ES-I3 (cell line): ENCODE measurements around the gene SLC16A10.
A peak's percentile ranks its signal among the peaks of the same experiment; 100 is the strongest.
"Not testable (repeated sequence)": the region's sequence is repeated elsewhere in the genome, so short reads cannot be mapped to it uniquely, and the experiment has no call there.

Experiments used
- H3K36me3 ChIP-seq: 2 replicates; pipeline ENCODE4 v1.6.1; 2013; ENCODE audit warnings: mild to moderate bottlenecking, low read length, control low read depth, moderate library complexity; ENCODE audit not compliant: insufficient read depth
- H3K4me1 ChIP-seq: 2 replicates; pipeline ENCODE4 v1.6.1; 2013; ENCODE audit warnings: mild to moderate bottlenecking, control low read depth, low read length; ENCODE audit not compliant: insufficient read depth
- H3K9ac ChIP-seq: 2 replicates; pipeline ENCODE4 v1.6.1; 2013; ENCODE audit warnings: low read depth, mild to moderate bottlenecking, low read length, moderate library complexity
- H3K9me3 ChIP-seq: 2 replicates; pipeline ENCODE4 v1.6.1; 2013; ENCODE audit warnings: mild to moderate bottlenecking, low read length, moderate library complexity; ENCODE audit not compliant: control insufficient read depth, insufficient read depth

Gene SLC16A10

DNA sequence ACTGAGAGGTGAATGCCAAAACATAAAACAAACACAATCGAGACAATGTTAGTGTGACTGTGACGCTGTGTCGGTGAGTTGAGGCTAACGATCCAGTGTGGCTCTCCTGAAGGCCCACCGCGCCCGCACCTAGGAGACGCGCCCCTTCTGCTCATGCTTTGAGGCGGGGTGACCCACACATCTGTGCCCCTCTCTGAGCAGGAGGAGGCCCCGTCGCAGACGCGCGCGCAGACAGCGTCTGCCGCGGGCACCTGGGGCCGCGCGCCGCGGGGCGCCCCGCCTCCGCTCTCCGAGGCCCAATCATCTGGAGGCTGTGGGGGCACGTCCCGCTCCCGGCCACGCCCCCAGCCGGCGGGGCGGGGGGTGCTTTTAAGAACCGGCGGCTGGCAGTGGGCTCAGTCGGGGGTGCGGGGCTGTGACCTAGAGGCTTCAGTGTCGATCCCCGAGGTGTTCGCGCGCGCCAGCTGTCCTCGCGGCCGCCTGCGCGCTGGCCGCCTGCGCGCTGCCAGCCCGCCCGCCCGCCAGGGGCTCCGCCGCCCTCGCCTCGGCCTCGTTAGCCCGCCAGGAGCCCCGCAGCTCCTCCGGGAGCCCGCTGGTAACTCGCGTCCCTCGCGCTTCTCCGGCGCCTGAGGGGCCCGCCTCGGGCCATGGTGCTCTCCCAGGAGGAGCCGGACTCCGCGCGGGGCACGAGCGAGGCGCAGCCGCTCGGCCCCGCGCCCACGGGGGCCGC, at the start of gene SLC16A10:
Gene SLC16A10, plus strand, starts transcription at position 398 of the 730 bp plus-strand sequence. Its CDS starts 250 bp downstream, at position 648.
- H3K9ac ChIP-seq = peak within 1 kb of the TSS; percentile 67
- no peaks in the 10 kb centered on the region for H3K36me3 ChIP-seq
- no peaks in the 10 kb centered on the region for H3K9me3 ChIP-seq
- peaks cover 16% of the 10 kb centered on the region for H3K4me1 ChIP-seq

GRCh38 chr6:111038534-111039252, 48.6 kb upstream of the SLC16A10 start:
- Histone ChIP-seq H3K9ac (no peak overlapping the region), H3K9me3 (no peaks in the 10 kb centered on the region), H3K4me1 (peaks cover 4% of the 10 kb centered on the region; the same call in 1 of the 2 replicates), H3K36me3 (no peaks in the 10 kb centered on the region)

GRCh38 chr6:111041917-111042316, 45.4 kb upstream of the SLC16A10 start:
- Histone ChIP-seq H3K9me3 (no peaks in the 10 kb centered on the region), H3K9ac (no peak overlapping the region)

GRCh38 chr6:111047244-111047643, 40.1 kb upstream of the SLC16A10 start:
- no peaks in the 10 kb centered on the region for H3K36me3 ChIP-seq

More at GRCh38 chr6:111041917-111042316, 45.4 kb upstream of the SLC16A10 start:
- H3K4me1 ChIP-seq = no peaks in the 10 kb centered on the region
- no peaks in the 10 kb centered on the region for H3K36me3 ChIP-seq

GRCh38 chr6:111050261-111051023, 36.9 kb upstream of the SLC16A10 start:
- Histone ChIP-seq H3K36me3 (no peaks in the 10 kb centered on the region), H3K4me1 (no peaks in the 10 kb centered on the region), H3K9me3 (no peaks in the 10 kb centered on the region), H3K9ac (no peak overlapping the region)

More at GRCh38 chr6:111047244-111047643, 40.1 kb upstream of the SLC16A10 start:
- no peaks in the 10 kb centered on the region for H3K9me3 ChIP-seq
- no peaks in the 10 kb centered on the region for H3K4me1 ChIP-seq
- no peak overlapping the region for H3K9ac ChIP-seq

DNA sequence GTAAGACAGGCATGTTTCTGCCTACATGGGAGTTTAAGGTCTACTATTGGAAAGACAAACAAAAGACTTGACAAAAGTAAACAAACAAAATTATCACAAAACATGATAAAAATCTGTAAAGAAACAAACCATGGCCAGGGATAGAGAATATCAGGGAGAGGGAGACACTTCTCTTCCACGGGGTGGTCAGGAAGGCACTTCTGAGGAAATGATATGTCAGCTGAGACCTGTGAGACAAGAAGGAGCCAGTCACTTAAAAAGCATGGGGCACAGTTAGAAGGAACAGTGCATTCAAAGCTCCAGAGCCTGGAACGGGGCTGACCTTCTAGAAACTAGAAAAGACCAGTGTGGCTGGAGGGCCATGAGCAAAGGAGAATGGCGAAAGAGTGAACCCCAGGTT, 35.1 kb upstream of the SLC16A10 start:
- H3K36me3 ChIP-seq = no peaks in the 10 kb centered on the region
- no peaks in the 10 kb centered on the region for H3K4me1 ChIP-seq
- H3K9ac ChIP-seq = no peak overlapping the region
- no peaks in the 10 kb centered on the region for H3K9me3 ChIP-seq

DNA sequence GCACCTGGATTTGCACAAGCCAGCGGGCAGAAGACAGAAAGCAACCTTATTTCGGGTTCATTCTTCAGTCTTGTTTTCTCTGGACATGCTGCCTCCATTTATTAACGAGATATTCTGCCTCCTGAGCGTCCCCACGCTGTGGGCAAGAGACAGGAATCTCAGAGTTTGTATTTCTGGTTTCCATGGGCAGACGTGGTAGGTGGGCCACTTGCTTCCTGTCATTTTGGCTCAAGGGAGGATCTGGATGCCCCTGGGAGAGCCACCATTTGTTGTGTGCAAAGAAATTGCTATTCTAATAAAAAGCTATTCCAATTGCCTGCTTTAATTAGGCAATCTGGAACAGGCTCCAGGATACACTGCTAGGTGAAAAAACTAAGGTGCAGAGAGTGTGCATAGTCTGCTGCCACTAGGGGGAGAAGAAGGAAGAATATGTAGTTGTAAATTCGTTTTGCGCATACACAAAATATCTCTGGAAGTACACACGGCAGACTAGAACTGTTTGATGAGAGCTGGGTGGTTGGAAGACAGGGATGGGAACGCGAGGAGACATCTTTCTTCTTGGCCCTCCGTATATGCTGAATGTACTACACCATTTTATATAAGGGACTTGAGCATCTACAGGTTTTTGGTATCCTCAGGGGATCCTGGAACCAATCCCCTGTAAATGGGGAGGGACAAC, 30.1 kb upstream of the SLC16A10 start:
- H3K9me3 ChIP-seq = no peaks in the 10 kb centered on the region
- H3K9ac ChIP-seq = no peak overlapping the region
- no peaks in the 10 kb centered on the region for H3K36me3 ChIP-seq
- H3K4me1 ChIP-seq = no peaks in the 10 kb centered on the region

GRCh38 chr6:111061508-111061907, 25.8 kb upstream of the SLC16A10 start:
- Histone ChIP-seq H3K9ac (no peak overlapping the region), H3K9me3 (no peaks in the 10 kb centered on the region), H3K36me3 (no peaks in the 10 kb centered on the region), H3K4me1 (peaks cover under 1% of the 10 kb centered on the region; the same call in 1 of the 2 replicates)

- not testable (repeated sequence) for H3K9ac ChIP-seq, H3K4me1 ChIP-seq, H3K36me3 ChIP-seq, H3K9me3 ChIP-seq
These were observed 25.3 kb upstream of the SLC16A10 start for GRCh38 chr6:111061985-111062384.

DNA sequence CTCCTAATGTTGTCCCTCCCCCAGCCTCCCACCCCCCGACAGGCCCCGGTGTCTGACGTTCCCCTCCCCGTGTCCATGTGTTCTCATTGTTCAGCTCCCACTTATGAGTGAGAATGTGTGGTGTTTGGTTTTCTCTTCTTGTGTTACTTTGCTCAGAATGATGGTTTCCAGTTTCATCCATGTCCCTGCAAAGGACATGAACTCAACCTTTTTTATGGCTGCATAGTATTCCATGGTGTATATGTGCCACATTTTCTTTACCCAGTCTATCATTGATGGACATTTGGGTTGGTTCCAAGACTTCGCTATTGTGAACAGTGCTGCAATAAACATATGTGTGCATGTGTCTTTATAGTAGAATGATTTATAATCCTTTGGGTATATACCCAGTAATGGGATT, 24.4 kb upstream of the SLC16A10 start:
- H3K9ac ChIP-seq, H3K9me3 ChIP-seq, H3K4me1 ChIP-seq, H3K36me3 ChIP-seq: not testable (repeated sequence)

DNA sequence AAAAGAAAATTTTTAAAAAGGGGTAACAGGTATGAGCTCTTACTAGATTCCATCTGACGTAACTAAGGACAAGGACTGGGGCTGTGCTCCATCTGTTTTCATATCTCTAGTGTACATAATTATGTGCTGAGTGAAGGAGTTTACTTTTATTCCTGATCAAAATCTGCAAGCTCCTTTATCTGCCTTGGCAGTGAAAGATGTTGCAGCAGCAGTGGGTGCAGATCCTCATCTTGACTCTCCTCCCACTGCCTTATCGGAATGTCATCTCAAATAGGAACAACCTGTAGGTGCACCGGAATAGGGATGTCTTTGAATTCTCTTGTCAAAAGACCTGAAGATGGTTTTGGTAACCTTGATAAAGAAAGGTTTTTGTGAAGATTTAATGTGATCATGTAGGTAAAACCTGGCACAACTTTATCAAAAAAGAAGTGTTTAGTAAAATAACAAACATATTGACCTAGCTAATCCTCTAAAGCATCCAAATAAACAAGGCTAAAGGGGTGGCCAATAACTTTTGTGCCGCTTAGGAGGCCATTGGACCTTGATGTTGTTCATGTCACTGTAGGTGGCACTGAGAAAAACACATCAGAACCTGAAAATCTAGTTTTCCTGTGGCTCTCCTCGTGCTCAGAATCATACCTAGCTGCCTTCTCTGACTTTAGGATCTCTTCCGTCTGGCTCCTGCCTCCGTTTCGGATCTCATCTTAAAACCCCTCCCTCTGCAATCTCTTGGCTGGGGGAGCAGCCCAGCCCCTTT, 19.0 kb upstream of the SLC16A10 start:
- H3K9ac ChIP-seq = no peak overlapping the region
- H3K4me1 ChIP-seq = peaks cover 6% of the 10 kb centered on the region; the same call in 1 of the 2 replicates
- no peaks in the 10 kb centered on the region for H3K36me3 ChIP-seq
- no peaks in the 10 kb centered on the region for H3K9me3 ChIP-seq

DNA sequence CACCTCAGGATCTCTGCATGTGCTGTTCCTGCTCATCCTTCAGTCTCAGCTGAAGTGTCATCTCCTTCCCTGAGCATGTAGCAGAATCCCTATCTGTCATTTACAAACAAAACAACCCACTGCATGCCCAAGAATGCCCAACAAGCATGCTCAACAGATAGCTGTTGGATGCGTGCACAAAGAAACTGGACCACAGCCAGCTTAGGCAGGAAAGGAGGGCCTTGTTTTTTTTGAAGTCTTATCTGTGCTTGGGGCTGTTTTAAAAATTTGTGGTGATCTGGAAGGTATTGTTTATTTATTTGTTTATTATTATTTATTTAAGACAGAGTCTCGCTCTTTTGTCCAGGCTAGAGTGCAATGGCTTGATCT, 18.5 kb upstream of the SLC16A10 start:
- Histone ChIP-seq H3K4me1 (peaks cover 6% of the 10 kb centered on the region; the same call in 1 of the 2 replicates), H3K36me3 (no peaks in the 10 kb centered on the region), H3K9me3 (no peaks in the 10 kb centered on the region), H3K9ac (no peak overlapping the region)

GRCh38 chr6:111069382-111070104, 17.8 kb upstream of the SLC16A10 start:
- peaks cover 6% of the 10 kb centered on the region; the same call in 1 of the 2 replicates for H3K4me1 ChIP-seq
- no peaks in the 10 kb centered on the region for H3K36me3 ChIP-seq
- no peaks in the 10 kb centered on the region for H3K9me3 ChIP-seq
- H3K9ac ChIP-seq = no peak overlapping the region
